Stimulated activated CD8-positive, alpha-beta memory T cell treated with anti-CD3 and anti-CD28 coated beads, Interleukin-15, amount 100 ng/mL, for 1 hour (primary cell): ENCODE measurements around the gene SLC66A2.
"Not testable (repeated sequence)": the region's sequence is repeated elsewhere in the genome, so short reads cannot be mapped to it uniquely, and the experiment has no call there.

ENCODE experiments used
- DNase-seq: peaks from one replicate; pipeline ENCODE4 v3.0.0-alpha.2; 2020; ENCODE audit warnings: low read depth

Gene SLC66A2

DNA sequence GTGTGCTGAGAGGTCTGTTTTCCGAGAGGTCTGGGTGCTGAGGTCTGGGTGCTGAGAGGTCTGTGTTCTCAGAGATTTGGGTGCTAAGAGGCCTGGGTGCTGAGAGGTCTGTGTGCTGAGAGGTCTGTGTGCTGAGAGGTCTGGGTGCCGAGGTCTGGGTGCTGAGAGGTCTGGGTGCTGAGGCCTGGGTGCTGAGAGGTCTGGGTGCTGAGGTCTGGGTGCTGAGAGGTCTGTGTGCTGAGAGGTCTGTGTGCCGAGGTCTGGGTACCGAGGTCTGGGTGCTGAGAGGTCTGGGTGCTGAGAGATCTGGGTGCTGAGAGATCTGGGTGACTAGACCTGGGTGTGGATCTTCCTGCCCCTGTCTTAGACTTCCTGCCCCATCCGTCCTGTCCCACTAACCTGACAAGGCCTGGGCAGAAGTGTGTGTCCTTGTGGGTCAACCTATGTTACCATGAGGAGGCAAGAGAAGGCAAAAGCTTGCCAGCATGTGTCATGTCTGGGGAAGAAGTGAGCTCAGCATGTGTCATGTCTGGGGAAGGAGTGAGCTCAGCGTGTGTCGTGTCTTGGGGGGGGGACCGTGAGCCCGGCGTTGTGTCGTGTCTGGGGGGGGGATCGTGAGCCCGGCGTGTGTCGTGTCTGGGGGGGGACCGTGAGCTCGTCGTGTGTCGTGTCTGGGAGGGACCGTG lies 84.4 kb downstream of the SLC66A2 start:
- no peak for DNase-seq

DNA sequence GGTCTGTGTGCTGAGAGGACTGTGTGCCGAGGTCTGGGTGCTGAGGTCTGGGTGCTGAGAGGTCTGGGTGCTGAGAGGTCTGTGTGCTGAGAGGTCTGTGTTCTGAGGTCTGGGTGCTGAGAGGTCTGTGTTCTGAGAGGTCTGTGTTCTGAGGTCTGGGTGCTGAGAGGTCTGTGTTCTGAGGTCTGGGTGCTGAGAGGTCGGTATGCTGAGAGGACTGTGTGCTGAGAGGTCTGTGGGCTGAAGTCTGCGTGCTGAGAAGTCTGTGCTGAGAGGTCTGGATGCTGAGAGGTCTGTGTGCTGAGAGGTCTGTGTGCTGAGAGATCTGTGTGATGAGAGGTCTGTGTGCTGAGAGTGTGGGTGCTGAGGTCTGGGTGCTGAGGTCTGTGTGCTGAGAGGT lies 85.5 kb downstream of the SLC66A2 start:
- not testable (repeated sequence) for DNase-seq

GRCh38 chr18:79864955-79865354 lies 86.5 kb downstream of the SLC66A2 start:
- not testable (repeated sequence) for DNase-seq

- DNase-seq: no peak
Observed at GRCh38 chr18:79864006-79864725, 87.3 kb downstream of the SLC66A2 start.

GRCh38 chr18:79863161-79864005 lies 88.1 kb downstream of the SLC66A2 start:
- no peak for DNase-seq

DNA sequence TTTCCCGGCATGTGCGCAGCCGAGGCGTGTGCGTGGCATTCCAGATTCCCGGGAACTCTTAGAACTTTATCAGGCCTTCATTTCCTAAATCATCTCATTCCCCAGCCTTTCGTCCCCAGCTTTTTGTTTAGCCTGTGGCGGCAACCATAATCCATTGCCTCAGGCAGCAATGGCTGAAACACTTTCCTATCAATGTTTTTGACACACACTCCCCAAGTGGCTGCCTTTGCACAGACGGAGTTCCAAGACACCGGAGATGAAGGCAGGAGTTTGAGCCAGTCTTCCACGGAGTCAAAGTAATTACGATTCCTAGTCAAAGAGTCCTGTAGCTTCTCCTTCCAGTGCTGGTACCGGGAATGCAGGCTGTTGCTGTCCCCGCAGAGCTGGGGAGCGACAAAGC lies 88.9 kb downstream of the SLC66A2 start:
- DNase-seq: no peak

GRCh38 chr18:79861687-79862086 lies 89.8 kb downstream of the SLC66A2 start:
- DNase-seq: no peak

DNA sequence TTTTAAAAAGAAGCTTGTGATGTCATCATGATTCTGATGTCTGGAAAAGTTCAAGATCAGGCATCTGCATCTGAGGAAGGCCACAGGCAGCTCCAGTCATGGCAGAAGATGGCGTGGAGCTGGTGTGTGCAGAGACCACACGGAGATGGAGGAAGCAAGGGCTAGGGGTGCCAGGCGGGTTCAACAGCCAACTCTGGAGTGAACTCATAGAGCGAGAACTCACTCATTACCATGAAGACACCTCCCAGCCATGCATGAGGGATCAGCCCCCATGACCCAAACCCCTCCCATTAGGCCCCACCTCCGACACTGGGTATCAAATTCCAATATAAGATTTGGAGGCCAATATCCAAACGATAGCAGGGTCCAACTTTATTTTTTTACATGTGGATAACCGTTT lies 92.1 kb downstream of the SLC66A2 start:
- DNase-seq: no peak

- no peak for DNase-seq
Observed at GRCh38 chr18:79857082-79857671, 94.3 kb downstream of the SLC66A2 start.

- DNase-seq: no peak
Observed at GRCh38 chr18:79856119-79857007, 95.1 kb downstream of the SLC66A2 start.

- DNase-seq: no peak
Observed at GRCh38 chr18:79855147-79855933, 96.1 kb downstream of the SLC66A2 start.

- no peak for DNase-seq
Observed at GRCh38 chr18:79853993-79854364, 97.5 kb downstream of the SLC66A2 start.

DNA sequence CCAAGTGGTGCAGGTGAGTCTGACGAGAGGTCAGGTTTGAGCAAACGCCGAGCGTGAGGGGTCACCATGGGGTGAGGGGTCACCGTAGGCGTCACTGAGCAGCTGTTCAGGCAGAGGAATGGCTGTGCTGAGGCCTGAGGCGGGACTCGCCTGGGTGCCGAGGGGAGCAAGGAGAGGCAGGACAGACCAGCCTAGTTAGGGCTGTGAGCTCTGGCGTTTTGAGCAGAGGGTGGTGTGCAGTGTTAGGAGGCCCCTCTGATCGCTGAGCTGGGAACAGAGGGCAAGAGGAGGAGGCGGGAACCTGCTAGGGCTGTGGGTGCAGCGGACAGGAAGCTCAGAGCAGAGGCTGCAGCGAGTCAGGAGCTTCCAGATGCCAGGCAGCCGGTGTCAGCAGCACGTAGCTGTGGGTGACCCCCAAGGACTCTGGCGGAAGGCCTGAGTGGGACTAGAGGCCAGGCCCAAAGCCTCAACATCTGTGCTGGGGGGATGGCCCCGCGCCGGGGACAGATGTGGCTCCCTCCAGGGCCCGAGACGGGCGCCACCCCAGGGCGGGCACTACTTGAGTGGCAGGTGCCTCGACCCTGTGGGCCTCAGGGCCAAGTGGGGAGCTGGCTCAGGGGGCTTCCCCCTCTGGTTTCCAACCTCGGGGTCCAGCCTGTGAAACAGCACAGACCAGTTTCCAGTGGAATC lies 98.0 kb downstream of the SLC66A2 start:
- no peak for DNase-seq

DNA sequence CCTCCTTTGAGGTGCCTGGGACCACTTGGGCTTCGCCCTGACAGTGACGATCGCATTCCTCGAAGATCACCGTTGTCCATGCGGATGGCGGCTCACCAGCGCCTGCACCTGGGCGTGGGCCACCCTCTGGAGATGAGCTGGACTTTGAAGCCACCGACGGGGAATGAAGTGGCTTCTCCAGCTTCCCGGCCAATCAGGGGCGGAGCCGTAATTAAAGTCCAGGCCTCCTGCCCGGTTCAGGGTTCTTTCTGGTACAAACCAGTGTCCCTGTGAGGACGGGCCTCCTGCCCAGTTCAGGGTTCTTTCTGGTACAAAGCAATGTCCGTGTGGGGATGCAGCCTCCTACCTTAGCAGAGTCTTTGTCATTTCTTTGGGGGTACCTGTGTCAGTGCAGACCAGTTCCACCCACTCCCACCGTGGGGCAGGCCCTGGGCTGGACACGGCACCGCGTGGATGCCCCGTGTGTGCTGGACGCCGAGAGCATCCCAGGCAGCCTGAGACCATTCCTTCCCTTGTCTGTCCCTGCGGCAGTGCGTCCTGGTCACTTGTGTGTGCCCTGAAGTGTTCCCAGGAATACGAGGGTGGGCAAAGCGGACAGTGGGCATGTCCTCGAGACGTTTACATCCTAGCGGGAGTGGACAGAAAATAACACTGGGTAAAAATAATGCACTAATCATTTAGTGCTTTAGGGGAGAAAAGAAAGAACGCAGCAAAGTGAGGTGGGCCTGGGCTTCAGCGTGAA lies 98.7 kb downstream of the SLC66A2 start:
- DNase-seq: no peak
